Measurements from ENCODE around the gene MPPED1.

The MPPED1 gene

GRCh38 chr22:43401661-43402060, 10.2 kb upstream of the MPPED1 start:
- no peak overlapping the region for H3K4me3 ChIP-seq (ENCODE audit: control insufficient read depth, low read depth, low read length)
- TF ChIP-seq CTCF (conservative IDR thresholded peaks at IDR 0.05; ENCODE audit: control insufficient read depth, insufficient read depth, low read depth, low read length) = no peak
- DNase-seq (ENCODE audit: low read depth) = no peak

- no peak for TF ChIP-seq CTCF (conservative IDR thresholded peaks at IDR 0.05; ENCODE audit: control insufficient read depth, insufficient read depth, low read depth, low read length)
- no peak overlapping the region for H3K4me3 ChIP-seq (ENCODE audit: control insufficient read depth, low read depth, low read length)
- no peak for DNase-seq (ENCODE audit: low read depth)
Observed at GRCh38 chr22:43402128-43402527, 9.7 kb upstream of the MPPED1 start.

- TF ChIP-seq CTCF (conservative IDR thresholded peaks at IDR 0.05; ENCODE audit: control insufficient read depth, insufficient read depth, low read depth, low read length) = no peak
- no peak for DNase-seq (ENCODE audit: low read depth)
- H3K4me3 ChIP-seq (ENCODE audit: control insufficient read depth, low read depth, low read length) = no peak overlapping the region
Observed at GRCh38 chr22:43404673-43405385, 7.0 kb upstream of the MPPED1 start.

GRCh38 chr22:43406186-43406790, 5.5 kb upstream of the MPPED1 start:
- TF ChIP-seq CTCF (conservative IDR thresholded peaks at IDR 0.05; ENCODE audit: control insufficient read depth, insufficient read depth, low read depth, low read length) = no peak
- no peak for DNase-seq (ENCODE audit: low read depth)
- no peak overlapping the region for H3K4me3 ChIP-seq (ENCODE audit: control insufficient read depth, low read depth, low read length)

GRCh38 chr22:43407591-43407990, 4.2 kb upstream of the MPPED1 start:
- no peak for TF ChIP-seq CTCF (conservative IDR thresholded peaks at IDR 0.05; ENCODE audit: control insufficient read depth, insufficient read depth, low read depth, low read length)
- H3K4me3 ChIP-seq (ENCODE audit: control insufficient read depth, low read depth, low read length) = no peak overlapping the region
- no peak for DNase-seq (ENCODE audit: low read depth)

GRCh38 chr22:43408009-43408408, 3.8 kb upstream of the MPPED1 start:
- no peak for DNase-seq (ENCODE audit: low read depth)
- no peak overlapping the region for H3K4me3 ChIP-seq (ENCODE audit: control insufficient read depth, low read depth, low read length)

More at GRCh38 chr22:43408009-43408408, 3.8 kb upstream of the MPPED1 start:
- TF ChIP-seq CTCF (conservative IDR thresholded peaks at IDR 0.05; ENCODE audit: control insufficient read depth, insufficient read depth, low read depth, low read length) = no peak

Measured in fibroblast of mammary gland (primary cell).